ENCODE results near the gene UBASH3B. TPM values are rescaled to one million over a fixed set of nuclear protein-coding genes. Genes with fewer than 3 reads are reported as not detected.

Gene UBASH3B
- total RNA-seq, 1 donor from 2014 or later = 32.3 TPM

DNA sequence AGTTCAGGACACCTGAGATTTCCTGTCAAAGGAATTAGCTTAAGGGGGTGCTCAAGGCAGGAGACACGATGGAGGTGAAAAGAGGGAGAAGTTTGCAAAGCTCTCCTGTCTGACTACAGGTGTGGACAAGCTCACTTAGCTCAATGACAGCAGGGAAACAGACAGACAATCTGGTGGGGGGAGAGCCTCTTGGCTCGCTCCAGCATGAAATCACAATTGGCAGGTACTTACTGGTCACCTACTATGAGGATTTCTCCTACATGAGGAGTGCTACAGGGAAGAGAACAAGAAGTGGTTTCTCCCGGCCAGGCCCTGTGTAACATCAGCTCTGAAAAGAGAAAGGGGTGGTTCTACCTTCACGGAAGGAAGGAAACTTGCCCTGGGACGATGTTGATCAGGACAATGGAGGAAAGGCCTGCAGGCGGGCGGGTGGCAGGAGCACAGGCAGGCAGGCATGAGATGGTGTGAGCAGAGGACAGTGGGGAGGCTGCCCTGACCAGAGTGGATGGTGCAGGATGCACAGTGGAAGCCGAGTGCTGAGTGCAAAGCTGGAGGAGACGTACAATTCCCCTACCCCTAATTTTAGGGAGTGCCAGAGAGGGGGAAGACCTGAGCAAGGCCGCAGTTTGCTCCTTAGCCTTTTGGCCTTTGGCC lies 124.9 kb downstream of the UBASH3B start:
- DNase-seq (ENCODE audit: low read depth, low spot score) = no peak

DNA sequence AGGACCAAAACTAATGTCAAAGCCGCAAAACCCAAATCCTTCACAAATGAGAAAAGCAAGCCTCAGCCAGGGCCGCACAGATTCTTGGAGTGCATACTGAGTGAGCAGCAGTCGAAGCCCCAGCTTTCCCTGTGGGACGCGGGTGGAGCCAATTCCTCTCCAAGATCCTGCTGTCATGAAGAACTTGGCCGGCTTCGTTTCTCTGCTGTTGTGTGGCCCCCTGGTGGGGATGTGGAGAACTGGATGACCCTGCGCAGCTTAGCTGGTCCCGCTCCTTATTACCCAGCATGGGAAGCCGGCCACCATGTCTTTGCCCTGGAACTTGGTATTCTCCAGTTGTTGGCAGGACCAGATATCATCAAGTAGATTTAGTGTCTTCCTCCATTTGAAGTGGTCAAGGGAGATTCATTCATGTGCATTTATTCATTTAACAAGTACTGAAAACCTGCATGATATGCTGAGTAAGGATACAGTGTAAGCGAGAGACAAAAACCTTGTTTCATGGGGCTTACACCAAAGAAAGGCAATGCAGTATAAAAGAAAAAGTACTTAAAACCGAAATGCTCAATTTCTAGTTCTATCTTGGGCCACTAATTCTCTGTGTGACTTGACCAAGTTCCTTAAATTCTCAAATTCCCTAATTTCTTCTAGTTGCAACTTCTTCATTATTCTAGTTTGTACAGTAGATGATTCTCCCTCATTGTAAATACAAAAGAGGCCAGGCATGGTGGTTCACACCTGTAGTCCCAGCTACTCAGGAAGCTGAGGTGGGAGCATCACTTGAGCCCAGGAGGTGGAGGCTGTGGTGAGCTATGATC lies 126.1 kb downstream of the UBASH3B start:
- DNase-seq (ENCODE audit: low read depth, low spot score) = peak; percentile 65

- no peak for DNase-seq (ENCODE audit: low read depth, low spot score)
Measured at GRCh38 chr11:122782222-122782621, 126.7 kb downstream of the UBASH3B start.

DNA sequence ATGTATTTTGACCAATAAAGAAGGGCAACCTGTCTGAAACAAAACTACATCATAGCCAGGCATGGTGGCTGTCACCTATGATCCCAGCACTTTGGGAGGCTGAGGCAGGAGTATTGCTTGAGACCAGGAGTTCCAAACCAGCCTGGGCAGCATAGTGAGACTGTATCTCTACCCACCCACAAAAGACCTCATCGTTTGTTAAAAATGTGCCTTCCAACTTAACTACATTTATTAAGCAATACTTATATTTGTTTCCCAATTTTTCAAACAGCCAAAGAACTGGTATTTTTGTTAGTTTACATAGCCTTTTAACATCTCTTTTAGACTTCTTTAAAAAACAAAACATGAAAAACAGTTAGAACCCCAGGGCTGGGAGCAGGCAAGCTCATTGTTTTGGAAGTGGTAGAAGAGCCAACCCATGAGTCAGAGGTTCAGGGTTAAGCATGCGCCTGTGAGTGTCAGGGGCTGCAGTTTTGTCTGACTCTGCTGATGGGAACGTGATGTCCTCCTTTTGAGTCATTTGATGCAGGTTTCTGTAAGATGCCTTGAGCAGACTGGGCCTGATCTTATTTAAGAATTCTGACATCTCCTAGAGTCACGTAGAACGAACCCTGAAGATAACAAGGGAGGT lies 128.9 kb downstream of the UBASH3B start:
- peak; percentile 55 for DNase-seq (ENCODE audit: low read depth, low spot score)

DNA sequence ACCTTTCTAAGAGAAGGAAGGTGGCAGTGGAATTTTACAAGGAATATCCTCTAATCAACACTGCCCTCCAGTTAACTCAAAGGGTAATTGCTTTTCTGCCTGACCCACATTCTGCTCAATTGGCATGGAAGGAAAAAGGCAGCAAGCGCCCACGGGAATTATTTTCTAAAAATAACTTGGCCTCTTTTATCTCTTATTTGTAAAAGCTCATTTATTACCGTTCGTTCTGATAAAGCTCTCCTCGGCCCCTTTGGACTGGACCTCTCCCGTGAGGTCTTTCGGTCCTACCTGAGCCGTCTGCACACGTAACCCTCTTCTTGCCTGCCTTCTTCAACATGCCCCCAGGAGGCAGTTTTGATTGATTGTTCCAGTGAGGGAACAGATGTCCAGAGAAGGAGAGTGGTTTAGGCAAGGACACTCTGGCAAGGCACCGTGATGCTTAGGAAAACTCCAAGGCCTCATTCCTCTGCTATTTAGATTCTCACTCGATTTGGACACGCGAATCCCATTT lies 129.6 kb downstream of the UBASH3B start:
- DNase-seq (ENCODE audit: low read depth, low spot score) = no peak

DNA sequence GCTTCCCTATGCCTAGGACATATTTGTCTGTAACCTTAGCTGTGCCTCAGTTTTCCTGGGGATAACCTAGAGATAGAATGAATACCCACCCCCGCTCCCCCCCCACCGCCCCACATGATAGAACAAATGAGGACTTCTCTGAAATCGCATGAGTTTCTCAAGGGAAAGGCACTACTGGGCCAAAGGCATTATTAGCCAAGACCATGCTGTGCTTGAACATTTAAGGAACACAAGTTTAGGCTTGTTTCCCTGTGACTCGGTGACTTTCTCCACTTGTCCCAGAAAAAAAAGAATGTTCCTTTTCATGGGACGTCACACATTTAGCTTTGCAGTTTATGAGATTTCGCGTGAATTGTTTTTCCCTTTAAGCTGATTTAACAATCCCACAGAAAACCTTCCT lies 131.4 kb downstream of the UBASH3B start:
- no peak for DNase-seq (ENCODE audit: low read depth, low spot score)

GRCh38 chr11:122788781-122789535 lies 133.4 kb downstream of the UBASH3B start:
- no peak for DNase-seq (ENCODE audit: low read depth, low spot score)

GRCh38 chr11:122789907-122790306 lies 134.4 kb downstream of the UBASH3B start:
- no peak for DNase-seq (ENCODE audit: low read depth, low spot score)

DNA sequence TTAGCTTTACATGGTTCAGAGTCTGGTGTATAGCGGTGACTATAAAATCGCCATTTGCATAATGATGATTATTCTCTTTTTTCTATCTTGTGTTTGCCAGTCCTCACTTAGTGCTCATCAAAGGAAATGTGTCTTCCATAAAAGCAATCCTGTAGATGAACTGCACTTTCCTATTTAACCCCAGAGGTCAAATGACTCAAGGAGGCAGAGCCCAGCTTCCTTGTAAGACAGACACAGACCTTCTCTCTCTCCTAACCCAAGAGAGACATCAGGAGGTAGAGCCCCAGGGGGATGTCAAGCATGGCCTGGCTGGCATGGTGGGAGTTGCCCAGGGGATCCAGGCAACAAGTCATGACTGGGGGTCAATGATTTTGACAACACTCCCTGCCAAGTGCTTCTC lies 135.9 kb downstream of the UBASH3B start:
- DNase-seq (ENCODE audit: low read depth, low spot score) = no peak

DNA sequence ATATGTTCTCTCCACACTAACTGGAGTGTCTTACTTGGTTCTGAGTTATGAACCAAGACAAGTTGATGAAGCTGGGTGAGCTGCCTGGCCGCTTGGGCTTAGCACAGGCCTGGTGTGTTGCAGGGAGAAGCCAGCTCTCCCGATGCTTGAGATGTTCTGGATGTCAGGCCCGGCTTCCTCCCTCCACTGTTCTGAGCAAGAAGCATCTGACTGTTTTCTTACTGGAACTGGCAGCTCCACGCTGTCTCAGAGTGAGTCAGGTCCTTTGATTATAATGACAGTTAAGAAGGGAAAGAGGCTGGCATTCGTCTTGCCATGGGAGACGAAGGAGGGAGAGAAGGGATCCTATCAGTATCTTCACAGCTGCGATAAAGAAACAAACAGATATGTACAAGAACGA lies 136.3 kb downstream of the UBASH3B start:
- DNase-seq (ENCODE audit: low read depth, low spot score) = peak; percentile 26

- DNase-seq (ENCODE audit: low read depth, low spot score) = no peak
Measured at GRCh38 chr11:122793515-122793914, 138.0 kb downstream of the UBASH3B start.

- DNase-seq (ENCODE audit: low read depth, low spot score) = no peak
Measured at GRCh38 chr11:122795307-122795706, 139.8 kb downstream of the UBASH3B start.

- DNase-seq (ENCODE audit: low read depth, low spot score) = no peak
Measured at GRCh38 chr11:122796128-122796717, 140.7 kb downstream of the UBASH3B start.

GRCh38 chr11:122797651-122798050 lies 142.1 kb downstream of the UBASH3B start:
- no peak for DNase-seq (ENCODE audit: low read depth, low spot score)

DNA sequence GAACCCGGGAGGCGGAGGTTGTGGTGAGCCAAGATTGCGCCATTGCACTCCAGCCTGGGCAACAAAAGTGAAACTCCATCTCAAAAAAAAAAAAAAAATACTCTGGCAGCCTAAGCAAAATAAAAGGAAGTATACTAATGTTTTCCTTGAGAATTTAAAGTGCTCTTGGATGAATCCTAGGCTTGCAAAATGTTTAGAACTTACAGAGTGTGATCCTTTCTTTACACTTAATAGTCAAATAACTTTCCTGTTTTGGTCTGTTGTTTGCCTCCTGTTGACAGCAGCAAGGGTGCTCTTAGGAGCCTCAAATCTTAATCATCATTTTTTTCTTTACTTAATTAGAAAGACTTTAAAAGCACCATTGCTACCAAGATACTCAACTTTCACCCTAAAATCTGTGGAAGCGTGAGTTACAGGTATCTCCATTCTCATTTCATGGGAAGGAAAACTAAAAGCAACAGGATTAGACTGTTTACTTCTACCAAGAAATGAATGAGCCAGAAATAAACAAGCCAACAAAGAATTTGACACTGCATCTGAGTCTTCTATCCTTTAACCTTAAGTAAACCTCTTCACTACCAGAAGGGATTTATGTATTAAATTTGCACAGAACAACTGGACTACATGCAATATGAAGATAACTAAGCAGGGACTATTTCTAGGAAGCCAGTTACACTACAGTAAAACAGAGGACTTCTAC lies 144.0 kb downstream of the UBASH3B start:
- no peak for DNase-seq (ENCODE audit: low read depth, low spot score)

- no peak for DNase-seq (ENCODE audit: low read depth, low spot score)
Measured at GRCh38 chr11:122802876-122803275, 147.4 kb downstream of the UBASH3B start.

DNA sequence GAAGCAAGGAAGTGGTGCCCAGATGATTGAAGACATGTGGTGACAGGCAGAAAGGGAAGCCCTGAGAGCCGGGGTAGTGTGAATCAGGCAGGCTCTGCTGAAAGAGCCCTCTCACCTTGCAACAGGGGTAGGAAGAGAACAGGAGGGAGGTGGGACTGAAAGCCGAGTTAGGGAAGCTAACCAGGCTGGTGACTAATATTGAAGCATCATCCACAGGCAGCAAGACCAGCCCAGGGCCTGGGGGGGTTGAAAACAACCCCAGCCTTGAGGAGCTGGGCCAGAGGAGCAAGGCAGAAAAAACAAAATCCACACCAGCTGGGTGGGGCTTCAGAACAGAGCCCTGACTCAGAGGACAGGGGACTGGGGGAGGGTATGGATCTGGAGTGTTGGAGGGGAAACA lies 147.8 kb downstream of the UBASH3B start:
- no peak for DNase-seq (ENCODE audit: low read depth, low spot score)

DNA sequence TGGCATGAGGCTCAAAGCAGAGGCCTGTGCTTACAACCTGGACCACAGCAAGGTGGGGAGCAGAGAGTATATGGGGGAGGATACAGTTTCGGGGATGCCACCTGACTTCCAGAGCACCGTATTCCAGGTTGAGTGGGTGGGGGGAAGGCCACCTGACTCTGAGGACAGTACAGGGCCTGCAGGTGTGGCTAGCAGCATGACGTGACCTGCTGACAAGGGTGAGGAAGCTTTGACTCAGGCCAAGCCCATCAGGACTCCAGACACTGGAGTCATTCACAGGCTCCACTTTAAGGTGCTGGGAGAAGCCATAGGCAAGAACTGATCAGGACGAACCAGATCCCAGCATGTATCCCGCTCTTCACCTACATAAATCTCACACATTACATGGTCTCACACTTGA lies 148.2 kb downstream of the UBASH3B start:
- DNase-seq (ENCODE audit: low read depth, low spot score) = no peak

GRCh38 chr11:122804161-122804560 lies 148.6 kb downstream of the UBASH3B start:
- no peak for DNase-seq (ENCODE audit: low read depth, low spot score)

GRCh38 chr11:122804796-122805195 lies 149.3 kb downstream of the UBASH3B start:
- DNase-seq (ENCODE audit: low read depth, low spot score) = no peak

Measured in pulmonary artery endothelial cell (primary cell).